ENCODE measurements around the gene TAF11.

Gene TAF11

GRCh38 chr6:34920097-34920496 is 32.3 kb upstream of the TAF11 start:
- DNase-seq (ENCODE audit: low read depth in 1 of 2, low spot score in 1 of 2) = no peak
- Histone ChIP-seq H3K27me3 (ENCODE audit: insufficient read depth, poor library complexity, severe bottlenecking) (no peaks in the 10 kb centered on the region), H3K27ac (replicated peaks) (no peak overlapping the region), H3K4me3 (replicated peaks; ENCODE audit: insufficient read depth, low read length) (no peak overlapping the region)
- TF ChIP-seq CTCF (IDR thresholded peaks at IDR 0.05; ENCODE audit: insufficient read depth, low read length) = no peak
- TF ChIP-seq REST (IDR thresholded peaks at IDR 0.05; ENCODE audit: insufficient replicate concordance, low read depth) = no peak
- TF ChIP-seq POLR2AphosphoS5 (IDR thresholded peaks at IDR 0.05; ENCODE audit: low read depth) = no peak
- TF ChIP-seq SPI1 (IDR thresholded peaks at IDR 0.05; ENCODE audit: borderline replicate concordance, low read depth) = no peak
- TF ChIP-seq GABPA (IDR thresholded peaks at IDR 0.05; ENCODE audit: low read depth) = no peak

GRCh38 chr6:34919651-34920050 is 31.8 kb upstream of the TAF11 start:
- no peak overlapping the region for H3K27ac ChIP-seq (replicated peaks)
- no peak for TF ChIP-seq REST (IDR thresholded peaks at IDR 0.05; ENCODE audit: insufficient replicate concordance, low read depth)
- no peak for TF ChIP-seq POLR2AphosphoS5 (IDR thresholded peaks at IDR 0.05; ENCODE audit: low read depth)
- no peak for TF ChIP-seq GABPA (IDR thresholded peaks at IDR 0.05; ENCODE audit: low read depth)
- no peak for TF ChIP-seq CTCF (IDR thresholded peaks at IDR 0.05; ENCODE audit: insufficient read depth, low read length)
- TF ChIP-seq SPI1 (IDR thresholded peaks at IDR 0.05; ENCODE audit: borderline replicate concordance, low read depth) = no peak
- no peaks in the 10 kb centered on the region for H3K27me3 ChIP-seq (ENCODE audit: insufficient read depth, poor library complexity, severe bottlenecking)
- H3K4me3 ChIP-seq (replicated peaks; ENCODE audit: insufficient read depth, low read length) = no peak overlapping the region
- DNase-seq (ENCODE audit: low read depth in 1 of 2, low spot score in 1 of 2) = no peak

- TF ChIP-seq SPI1 (IDR thresholded peaks at IDR 0.05; ENCODE audit: borderline replicate concordance, low read depth) = no peak
- no peak overlapping the region for H3K27ac ChIP-seq (replicated peaks)
- DNase-seq (ENCODE audit: low read depth in 1 of 2, low spot score in 1 of 2) = no peak
- H3K27me3 ChIP-seq (ENCODE audit: insufficient read depth, poor library complexity, severe bottlenecking) = no peaks in the 10 kb centered on the region
- no peak overlapping the region for H3K4me3 ChIP-seq (replicated peaks; ENCODE audit: insufficient read depth, low read length)
Observed at GRCh38 chr6:34917626-34918285, 29.9 kb upstream of the TAF11 start.

- H3K27ac ChIP-seq (replicated peaks) = no peak overlapping the region
- no peak for DNase-seq (ENCODE audit: low read depth in 1 of 2, low spot score in 1 of 2)
- TF ChIP-seq CTCF (IDR thresholded peaks at IDR 0.05; ENCODE audit: insufficient read depth, low read length) = no peak
- TF ChIP-seq SPI1 (IDR thresholded peaks at IDR 0.05; ENCODE audit: borderline replicate concordance, low read depth) = no peak
- no peak for TF ChIP-seq POLR2AphosphoS5 (IDR thresholded peaks at IDR 0.05; ENCODE audit: low read depth)
- no peak for TF ChIP-seq REST (IDR thresholded peaks at IDR 0.05; ENCODE audit: insufficient replicate concordance, low read depth)
- TF ChIP-seq GABPA (IDR thresholded peaks at IDR 0.05; ENCODE audit: low read depth) = no peak
- no peaks in the 10 kb centered on the region for H3K27me3 ChIP-seq (ENCODE audit: insufficient read depth, poor library complexity, severe bottlenecking)
- no peak overlapping the region for H3K4me3 ChIP-seq (replicated peaks; ENCODE audit: insufficient read depth, low read length)
Observed at GRCh38 chr6:34916348-34916967, 28.6 kb upstream of the TAF11 start.

All from HL-60 (cell line).